Endometrial microvascular endothelial cells (primary cell): ENCODE data around the gene MYO9B. TPM values are rescaled to one million over a fixed set of nuclear protein-coding genes. Genes with fewer than 3 reads are reported as not detected.

ENCODE experiments used
- in situ Hi-C: cut with HindIII; loops from 2 replicates; pipeline ENCODE4 v1.10.0; 2017; ENCODE audit warnings: low sequenced_read_pairs, low pct_unique_long_range_greater_than_20kb; ENCODE audit errors: inconsistent ontology term
- total RNA-seq: library from RNA; depleted of rRNA; stranded (reverse); fragments of >200 nt; gene quantifications from one replicate; pipeline ENCODE4 v1.2.3, GENCODE V29; 2015; ENCODE audit errors: inconsistent ontology term

The MYO9B gene
- total RNA-seq, 1 donor from 2014 or later, result 60.7 TPM

- in situ Hi-C loops, result no loop called here
Observed at GRCh38 chr19:17244618-17245534, 169.3 kb downstream of the MYO9B start.

DNA sequence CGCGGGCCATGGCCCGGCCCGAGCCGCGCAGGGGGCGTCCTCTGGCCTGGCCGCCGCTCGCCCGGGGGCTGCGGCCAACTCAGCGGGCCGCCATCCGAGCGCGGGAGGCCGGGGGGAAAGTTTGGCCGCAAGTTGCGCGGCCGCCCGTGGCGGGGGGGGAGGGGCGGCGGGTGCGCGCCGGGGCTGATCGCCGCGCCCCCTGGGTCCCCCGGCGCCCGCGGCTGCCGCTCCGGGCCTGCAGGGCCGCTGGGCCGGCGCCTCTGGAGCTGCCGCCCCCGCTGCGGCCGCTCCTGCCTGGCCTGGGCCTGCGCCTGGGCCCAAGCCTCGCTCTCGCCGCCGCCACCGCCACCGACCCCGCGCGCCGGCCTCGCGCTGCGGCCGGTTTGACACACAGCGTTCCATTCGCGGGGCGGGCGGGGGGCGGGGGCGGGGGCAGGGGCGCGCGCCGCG is 170.0 kb downstream of the MYO9B start, which contains the start of gene NR2F6:
NR2F6 (minus strand) TSS at position 385 of the 450 bp plus-strand sequence. CDS start 699 bp downstream, outside the sequence.
- in situ Hi-C loops, result no loop called here

DNA sequence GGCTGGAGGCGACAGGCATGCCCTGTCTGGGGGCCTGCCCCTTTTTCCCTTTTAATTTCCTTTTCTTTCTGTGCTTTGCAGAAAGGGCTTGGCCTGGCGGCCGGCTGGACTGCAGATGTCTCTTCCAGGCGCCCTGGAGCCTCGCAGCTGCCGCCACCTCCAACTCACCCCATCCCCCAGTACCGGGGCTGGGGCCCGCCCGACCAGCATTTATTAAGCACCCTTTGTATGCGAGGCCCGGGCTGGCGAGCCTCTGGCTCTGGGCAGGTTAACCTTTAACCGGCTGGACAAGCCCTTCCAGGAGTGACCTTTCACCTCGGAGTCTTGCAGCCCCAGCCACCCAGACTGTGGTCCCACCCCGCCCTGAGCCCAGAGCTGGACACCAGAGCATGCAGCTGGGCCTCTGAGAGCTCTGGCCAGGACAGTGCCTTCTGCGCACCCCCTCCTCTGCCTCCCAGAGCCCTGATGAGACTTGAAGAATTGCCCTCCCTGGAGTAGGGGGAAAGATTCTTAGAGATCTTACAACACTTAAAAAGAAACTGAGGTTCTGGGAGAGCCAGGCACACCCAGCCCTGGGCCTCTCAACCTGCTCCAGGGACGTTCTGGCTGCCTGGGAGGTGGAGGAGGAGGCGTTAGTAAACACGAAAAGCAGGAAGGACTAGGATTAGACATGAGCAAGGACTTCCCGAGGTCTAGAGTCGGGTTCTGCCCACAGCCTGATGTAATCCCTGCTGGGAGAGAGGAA is 171.3 kb downstream of the MYO9B start:
- in situ Hi-C loops, result no loop called here

GRCh38 chr19:17248011-17248776 is 172.6 kb downstream of the MYO9B start:
- in situ Hi-C loops, result no loop called here

- in situ Hi-C loops, result no loop called here
Observed at GRCh38 chr19:17249887-17250548, 174.4 kb downstream of the MYO9B start.

GRCh38 chr19:17254636-17255035 is 179.1 kb downstream of the MYO9B start:
- in situ Hi-C loops, result no loop called here

DNA sequence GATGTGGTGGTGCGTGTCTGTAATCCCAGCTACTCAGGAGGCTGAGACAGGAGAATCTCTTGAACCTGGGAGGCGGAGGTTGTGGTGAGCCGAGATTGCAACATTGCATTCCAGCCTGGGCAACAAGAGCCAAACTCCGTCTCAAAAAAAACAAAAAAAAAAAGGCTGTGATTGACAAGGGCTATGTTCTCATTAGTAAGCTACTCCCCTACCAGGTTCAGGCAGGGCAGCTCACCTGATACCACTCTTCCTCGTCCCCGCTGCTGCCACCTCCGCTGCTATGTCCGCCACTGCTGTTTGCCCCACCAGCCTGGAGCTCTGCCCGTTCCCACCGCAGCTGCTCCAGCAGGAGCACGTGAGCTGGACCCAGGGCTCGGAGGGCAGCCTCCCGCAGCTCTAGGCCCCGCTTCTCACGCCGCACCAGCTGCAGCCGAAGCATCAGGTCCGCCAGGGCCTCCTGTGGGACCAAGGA is 179.6 kb downstream of the MYO9B start:
- in situ Hi-C loops, result no loop called here

DNA sequence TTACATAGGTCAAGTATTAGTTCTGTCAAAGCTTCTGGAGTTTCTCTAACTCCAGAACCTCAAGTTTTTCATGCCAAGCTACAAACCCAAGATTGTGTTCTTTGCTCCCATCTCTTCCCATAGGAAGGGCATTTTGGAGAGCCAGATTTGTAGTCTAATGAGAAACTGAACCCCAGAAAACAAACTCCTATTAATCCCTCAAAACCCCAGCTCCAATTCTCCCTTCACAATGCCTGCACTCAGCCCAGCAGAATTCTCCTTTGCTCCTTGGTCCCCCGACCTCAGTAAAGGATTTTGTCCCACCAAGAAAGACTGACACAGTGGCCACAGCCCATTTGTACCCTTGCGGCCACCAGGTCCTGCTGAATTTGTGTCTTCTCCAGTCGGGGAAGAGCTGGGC is 180.6 kb downstream of the MYO9B start:
- in situ Hi-C loops, result no loop called here

- in situ Hi-C loops, result no loop called here
Observed at GRCh38 chr19:17259118-17259780, 183.7 kb downstream of the MYO9B start.

DNA sequence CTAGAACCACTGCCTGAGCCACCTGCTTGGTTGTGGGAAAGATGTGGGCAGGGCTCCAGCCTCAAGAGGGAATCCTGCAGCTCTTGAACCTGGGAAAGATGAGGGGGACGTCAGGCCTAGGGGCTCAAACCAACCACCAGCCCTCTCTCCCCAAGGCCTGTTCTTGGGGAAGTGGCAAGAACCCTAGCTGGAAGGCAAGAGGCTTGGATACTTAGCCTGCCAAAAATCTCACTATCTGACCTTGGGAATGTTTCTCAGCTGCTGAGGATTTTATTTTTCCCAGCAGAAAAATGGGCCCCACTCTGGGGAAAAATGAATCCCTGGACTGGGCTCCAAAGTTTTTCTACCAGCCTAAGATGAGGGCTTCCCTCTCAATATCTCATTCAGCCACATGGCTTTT is 184.4 kb downstream of the MYO9B start:
- in situ Hi-C loops, result no loop called here

- in situ Hi-C loops, result no loop called here
Observed at GRCh38 chr19:17260842-17261325, 185.3 kb downstream of the MYO9B start.

DNA sequence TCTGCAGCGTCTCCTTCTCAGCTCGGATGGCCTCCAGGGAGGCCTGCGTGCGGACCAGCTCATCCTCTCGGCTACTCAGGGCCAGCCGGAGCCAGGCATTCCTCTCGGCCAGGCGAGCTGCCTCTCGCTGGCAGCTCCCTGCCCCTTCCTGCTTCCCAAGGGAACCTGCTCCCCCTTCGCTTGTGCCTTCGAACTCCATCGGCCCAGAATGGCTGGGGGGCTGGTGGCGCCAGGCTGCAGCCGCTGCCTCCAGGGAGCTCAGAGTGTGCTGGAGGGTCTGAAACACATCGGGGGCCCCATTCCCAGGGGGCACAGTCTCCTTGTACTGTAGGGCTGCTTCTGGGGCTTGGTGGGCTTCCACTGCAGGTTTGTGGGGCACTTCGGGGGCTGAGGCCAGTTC is 187.0 kb downstream of the MYO9B start:
- in situ Hi-C loops, result no loop called here

Other genes starting within 250 kb of the MYO9B start
- 23.3 TPM for gene SIN3B, start 246.4 kb upstream of the MYO9B start, total RNA-seq
- not detected for gene F2RL3, start 186.8 kb upstream of the MYO9B start, total RNA-seq
- 0.46 TPM for gene CPAMD8, start 49.0 kb upstream of the MYO9B start, total RNA-seq
- gene HAUS8, start 325 bp upstream of the MYO9B start, total RNA-seq, result 14.2 TPM
- gene USE1, start 139.6 kb downstream of the MYO9B start, total RNA-seq, result 11.1 TPM
- gene OCEL1, start 150.4 kb downstream of the MYO9B start, total RNA-seq, result 2.7 TPM
- 40.9 TPM for gene NR2F6, start 170.1 kb downstream of the MYO9B start, total RNA-seq
- gene USHBP1, start 189.0 kb downstream of the MYO9B start, total RNA-seq, result 18.5 TPM
- gene BABAM1, start 191.7 kb downstream of the MYO9B start, total RNA-seq, result 139 TPM
- gene ANKLE1, start 206.1 kb downstream of the MYO9B start, total RNA-seq, result 1.0 TPM
- gene ABHD8, start 227.6 kb downstream of the MYO9B start, total RNA-seq, result 6.6 TPM
- 115 TPM for gene MRPL34, start 230.1 kb downstream of the MYO9B start, total RNA-seq
- 48.1 TPM for gene DDA1, start 233.8 kb downstream of the MYO9B start, total RNA-seq